GM15510 (cell line): ENCODE measurements around the gene CACNA2D3.

Source experiments
- POLR2A ChIP-seq: IDR thresholded peaks from 3 replicates; pipeline ENCODE4 v1.6.1; 2011; ENCODE audit warnings: borderline replicate concordance; ENCODE audit not compliant: insufficient read length; ENCODE audit errors: extremely low read depth

The CACNA2D3 gene

GRCh38 chr3:54122324-54123002 lies at the start of gene CACNA2D3:
CACNA2D3 (plus strand) TSS chr3:54122552.
- no peak for TF ChIP-seq POLR2A

GRCh38 chr3:54073386-54073785 lies 49.0 kb upstream of the CACNA2D3 start:
- TF ChIP-seq POLR2A: no peak

- TF ChIP-seq POLR2A: no peak
Observed at GRCh38 chr3:54079314-54079713, 43.0 kb upstream of the CACNA2D3 start.

GRCh38 chr3:54079730-54080325 lies 42.5 kb upstream of the CACNA2D3 start:
- TF ChIP-seq POLR2A: no peak

GRCh38 chr3:54083921-54084320 lies 38.4 kb upstream of the CACNA2D3 start:
- no peak for TF ChIP-seq POLR2A

GRCh38 chr3:54085936-54086335 lies 36.4 kb upstream of the CACNA2D3 start:
- no peak for TF ChIP-seq POLR2A

GRCh38 chr3:54086652-54087405 lies 35.5 kb upstream of the CACNA2D3 start:
- no peak for TF ChIP-seq POLR2A

- no peak for TF ChIP-seq POLR2A
Observed at GRCh38 chr3:54087581-54088410, 34.6 kb upstream of the CACNA2D3 start.

- TF ChIP-seq POLR2A: no peak
Observed at GRCh38 chr3:54093491-54094248, 28.7 kb upstream of the CACNA2D3 start.

- TF ChIP-seq POLR2A: no peak
Observed at GRCh38 chr3:54094926-54095325, 27.4 kb upstream of the CACNA2D3 start.

- TF ChIP-seq POLR2A: no peak
Observed at GRCh38 chr3:54099381-54099780, 23.0 kb upstream of the CACNA2D3 start.

- no peak for TF ChIP-seq POLR2A
Observed at GRCh38 chr3:54104084-54104483, 18.3 kb upstream of the CACNA2D3 start.

- no peak for TF ChIP-seq POLR2A
Observed at GRCh38 chr3:54120657-54121413, 1.5 kb upstream of the CACNA2D3 start.
